NK-92 (cell line): ENCODE measurements around the gene NOL12.
"Not testable (repeated sequence)": the region's sequence is repeated elsewhere in the genome, so short reads cannot be mapped to it uniquely, and the experiment has no call there.

ENCODE experiments used
- DNase-seq: peaks from one replicate; lab custom pipeline; 2025; ENCODE audit not compliant: unreplicated experiment; lab: John Stamatoyannopoulos, UW

The NOL12 gene

GRCh38 chr22:37710675-37711074, 24.5 kb downstream of the NOL12 start:
- no peak for DNase-seq

DNA sequence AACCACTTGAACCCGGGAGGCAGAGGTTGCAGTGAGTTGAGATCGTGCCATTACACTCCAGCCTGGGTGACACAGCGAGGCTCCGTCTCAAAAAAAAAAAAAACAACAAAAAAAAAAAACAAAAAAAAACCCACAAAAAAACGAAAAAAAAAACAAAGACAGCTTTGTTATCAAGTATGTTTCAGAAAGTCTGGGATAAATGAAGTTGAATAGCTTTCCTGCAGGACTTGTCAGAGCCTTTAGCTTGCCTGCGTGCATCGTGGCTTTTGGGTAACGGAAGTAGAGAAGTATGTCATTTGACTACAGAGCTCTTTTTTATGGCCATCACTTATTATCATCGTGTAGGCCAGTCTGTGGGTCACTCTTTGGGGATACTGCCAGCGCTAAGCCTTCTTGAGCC, 25.3 kb downstream of the NOL12 start:
- no peak for DNase-seq

- no peak for DNase-seq
These were observed 27.6 kb downstream of the NOL12 start for GRCh38 chr22:37713761-37714160.

DNA sequence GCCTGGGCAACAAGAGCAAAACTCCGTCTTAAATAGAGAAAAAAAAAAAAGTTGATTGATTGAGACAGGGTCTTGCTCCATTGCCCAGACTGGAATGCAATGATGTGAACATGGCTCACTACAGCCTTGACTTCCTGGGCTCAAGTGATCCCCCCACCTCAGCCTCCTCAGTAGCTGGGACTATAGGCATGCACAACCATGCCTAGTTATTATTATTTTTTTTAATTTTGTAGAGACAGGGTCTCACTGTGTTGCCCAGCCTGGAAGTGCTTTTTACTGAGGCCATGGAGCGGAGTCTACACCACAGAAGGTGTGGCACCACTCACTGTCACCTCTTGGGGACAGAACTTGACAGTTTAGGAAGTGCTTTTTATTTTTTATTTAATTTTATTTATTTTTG, 28.5 kb downstream of the NOL12 start:
- DNase-seq: no peak

DNA sequence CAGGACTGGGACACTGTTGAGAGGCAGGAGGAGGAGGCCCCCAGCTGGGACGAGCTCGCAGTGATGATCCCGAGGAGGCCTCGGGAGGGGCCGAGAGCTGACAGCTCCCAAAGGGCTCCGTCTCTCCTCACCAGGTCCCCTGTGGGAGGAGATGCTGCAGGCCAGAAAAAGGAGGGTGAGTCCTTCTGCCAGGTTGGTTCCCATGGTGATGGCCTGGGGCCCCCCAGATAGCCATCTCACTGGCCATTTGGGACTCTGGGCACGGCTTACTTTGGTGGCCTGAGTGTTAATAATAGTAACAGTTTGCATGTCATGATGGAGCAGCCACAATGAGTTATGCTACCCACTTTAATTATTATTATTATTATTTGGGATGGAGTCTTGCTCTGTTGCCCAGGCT, 29.6 kb downstream of the NOL12 start:
- DNase-seq: no peak

DNA sequence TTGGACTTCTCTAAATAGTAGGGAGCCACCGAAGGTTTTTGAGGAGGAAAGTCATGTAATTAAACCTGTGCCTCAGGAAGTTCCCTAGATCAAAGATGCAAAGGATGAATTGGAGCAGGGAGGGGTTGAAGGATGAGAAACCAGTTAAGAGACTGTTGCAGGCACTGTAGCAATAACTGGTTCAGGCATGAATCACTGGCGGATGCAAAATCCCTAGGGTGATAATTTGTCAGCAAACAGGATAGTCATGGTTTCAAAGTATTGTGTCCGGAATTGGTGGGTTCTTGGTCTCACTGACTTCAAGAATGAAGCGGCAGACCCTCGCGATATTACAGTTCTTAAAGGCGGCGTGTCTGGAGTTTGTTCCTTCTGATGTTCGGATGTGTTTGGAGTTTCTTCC, 30.6 kb downstream of the NOL12 start:
- no peak for DNase-seq

DNA sequence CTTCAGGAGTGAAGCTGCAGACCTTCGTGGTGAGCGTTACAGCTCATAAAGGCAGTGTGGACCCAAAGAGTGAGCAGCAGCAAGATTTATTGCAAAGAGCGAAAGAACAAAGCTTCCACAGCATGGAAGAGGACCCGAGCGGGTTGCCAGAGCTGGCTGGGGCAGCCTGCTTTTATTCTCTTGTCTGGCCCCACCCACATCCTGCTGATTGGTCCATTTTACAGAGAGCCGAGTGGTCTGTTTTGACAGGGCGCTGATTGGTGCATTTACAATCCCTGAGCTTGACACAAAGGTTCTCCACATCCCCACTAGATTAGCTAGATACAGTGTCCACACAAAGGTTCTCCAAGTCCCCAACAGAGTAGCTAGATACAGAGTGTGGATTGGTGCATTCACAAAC, 31.1 kb downstream of the NOL12 start:
- DNase-seq: not testable (repeated sequence)

- DNase-seq: not testable (repeated sequence)
These were observed 31.7 kb downstream of the NOL12 start for GRCh38 chr22:37717746-37718305.

DNA sequence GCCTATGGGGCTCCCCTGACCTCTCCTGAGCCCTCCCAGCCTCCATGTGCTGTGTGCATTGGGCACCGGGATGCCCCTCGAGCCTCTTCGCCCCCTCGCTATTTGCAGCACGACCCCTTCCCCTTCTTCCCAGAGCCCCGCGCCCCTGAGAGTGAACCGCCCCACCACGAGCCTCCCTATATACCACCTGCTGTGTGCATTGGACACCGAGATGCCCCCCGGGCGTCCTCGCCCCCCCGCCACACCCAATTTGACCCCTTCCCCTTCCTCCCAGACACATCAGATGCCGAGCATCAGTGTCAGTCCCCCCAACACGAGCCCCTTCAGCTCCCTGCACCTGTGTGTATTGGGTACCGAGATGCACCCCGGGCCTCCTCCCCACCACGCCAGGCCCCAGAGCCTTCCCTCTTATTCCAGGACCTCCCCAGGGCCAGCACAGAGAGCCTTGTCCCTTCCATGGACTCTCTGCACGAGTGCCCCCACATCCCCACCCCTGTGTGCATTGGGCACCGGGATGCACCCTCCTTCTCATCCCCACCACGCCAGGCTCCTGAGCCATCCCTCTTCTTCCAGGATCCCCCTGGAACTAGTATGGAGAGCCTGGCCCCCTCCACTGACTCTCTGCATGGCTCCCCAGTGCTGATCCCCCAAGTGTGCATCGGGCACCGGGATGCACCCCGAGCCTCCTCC, 39.6 kb downstream of the NOL12 start:
- DNase-seq: no peak

DNA sequence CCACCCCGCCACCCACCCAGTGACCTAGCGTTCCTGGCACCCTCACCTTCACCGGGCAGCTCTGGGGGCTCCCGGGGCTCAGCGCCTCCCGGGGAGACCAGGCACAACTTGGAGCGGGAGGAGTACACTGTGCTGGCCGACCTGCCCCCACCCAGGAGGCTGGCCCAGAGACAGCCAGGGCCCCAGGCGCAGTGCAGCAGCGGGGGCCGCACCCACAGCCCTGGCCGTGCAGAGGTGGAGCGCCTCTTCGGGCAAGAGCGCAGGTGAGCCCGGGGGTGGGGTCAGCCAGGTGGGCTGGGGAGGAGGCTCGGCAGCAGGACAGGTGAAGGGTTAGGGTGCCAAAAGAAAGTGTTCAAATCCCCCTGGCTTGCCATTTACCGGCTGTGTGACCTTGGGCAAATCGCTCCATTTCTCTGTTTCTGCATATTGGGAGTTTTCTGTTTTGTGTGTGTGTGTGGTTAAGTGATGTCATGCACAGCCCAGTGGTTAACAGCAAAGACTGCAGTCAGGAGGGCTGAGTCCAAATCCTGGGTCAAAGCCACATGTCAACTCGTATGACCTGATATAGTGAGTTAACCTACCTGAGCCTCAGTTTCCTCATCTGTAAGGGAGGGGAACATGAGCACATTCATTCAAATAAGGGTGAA, 40.2 kb downstream of the NOL12 start:
- DNase-seq: no peak

DNA sequence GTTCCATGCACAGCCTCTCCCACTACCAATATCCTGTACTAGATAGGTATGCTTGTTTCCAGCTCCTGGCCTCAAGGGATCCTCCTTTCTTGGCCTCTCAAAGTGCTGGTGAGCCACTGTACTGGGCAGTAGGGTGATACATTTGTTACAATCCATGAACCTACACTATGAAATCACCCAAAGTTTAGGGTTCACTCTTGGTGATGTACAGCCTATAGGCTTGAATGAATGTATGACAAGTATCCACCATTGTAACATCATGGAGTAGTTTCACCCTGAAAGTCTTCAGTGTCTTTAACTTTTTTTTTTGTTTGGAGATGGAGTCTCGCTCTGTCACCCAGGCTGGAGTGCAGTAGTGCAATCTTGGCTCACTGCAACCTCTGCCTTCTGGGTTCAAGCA, 42.5 kb downstream of the NOL12 start:
- DNase-seq: no peak

GRCh38 chr22:37731804-37732471, 45.8 kb downstream of the NOL12 start:
- DNase-seq: no peak

DNA sequence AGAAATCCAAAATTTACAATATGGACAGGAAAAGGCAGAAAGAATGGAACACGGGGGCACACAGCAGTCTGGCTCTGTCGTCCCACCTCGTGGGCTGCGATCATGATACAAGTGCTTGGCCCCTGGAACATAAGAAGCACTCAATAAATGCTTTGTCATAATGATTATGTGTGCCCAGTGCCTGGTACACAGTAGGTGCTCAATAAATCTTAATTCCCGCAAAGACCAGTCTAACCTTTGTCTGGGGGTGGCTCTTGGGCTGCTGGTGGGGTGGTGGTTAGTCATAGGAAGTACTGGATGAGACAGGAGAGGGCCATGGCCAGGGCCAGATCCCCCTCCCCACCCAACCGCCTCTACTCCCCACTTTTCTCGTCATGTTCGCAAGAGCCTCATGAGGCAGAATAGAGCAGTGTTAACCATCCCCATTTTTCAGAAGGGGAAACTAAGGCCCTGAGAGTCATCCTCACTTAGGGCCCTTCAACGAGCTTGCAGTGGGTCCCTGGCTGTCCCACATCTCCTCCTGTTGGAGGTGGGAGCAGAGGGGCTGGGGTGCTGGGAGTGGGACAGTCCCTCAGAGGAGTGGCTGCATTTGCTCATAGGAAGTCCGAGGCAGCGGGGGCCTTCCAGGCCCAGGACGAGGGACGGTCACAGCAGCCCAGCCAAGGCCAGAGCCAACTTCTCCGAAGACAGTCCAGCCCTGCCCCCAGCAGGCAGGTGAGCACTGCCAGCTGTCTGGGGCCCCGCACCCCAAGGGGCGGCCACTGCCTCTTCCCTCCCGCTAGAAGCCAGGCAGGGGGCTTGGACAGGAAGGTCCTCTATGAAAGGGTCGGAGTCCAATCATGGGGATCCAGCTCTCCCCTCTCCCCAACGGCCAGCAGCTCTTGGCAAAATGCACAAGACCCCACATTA, 46.8 kb downstream of the NOL12 start:
- DNase-seq: no peak

GRCh38 chr22:37733625-37734401, 47.7 kb downstream of the NOL12 start:
- no peak for DNase-seq

DNA sequence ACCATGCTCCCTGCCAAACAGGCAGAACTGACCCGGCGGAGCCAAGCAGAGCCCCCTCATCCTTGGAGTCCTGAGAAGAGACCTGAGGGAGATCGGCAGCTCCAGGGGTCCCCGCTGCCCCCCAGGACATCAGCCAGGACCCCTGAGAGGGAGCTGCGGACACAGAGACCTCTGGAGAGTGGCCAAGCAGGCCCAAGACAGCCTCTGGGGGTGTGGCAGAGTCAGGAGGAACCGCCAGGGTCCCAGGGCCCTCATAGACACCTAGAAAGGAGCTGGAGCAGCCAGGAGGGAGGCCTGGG, 48.2 kb downstream of the NOL12 start:
- no peak for DNase-seq

GRCh38 chr22:37734964-37735451, 48.9 kb downstream of the NOL12 start:
- DNase-seq: no peak

DNA sequence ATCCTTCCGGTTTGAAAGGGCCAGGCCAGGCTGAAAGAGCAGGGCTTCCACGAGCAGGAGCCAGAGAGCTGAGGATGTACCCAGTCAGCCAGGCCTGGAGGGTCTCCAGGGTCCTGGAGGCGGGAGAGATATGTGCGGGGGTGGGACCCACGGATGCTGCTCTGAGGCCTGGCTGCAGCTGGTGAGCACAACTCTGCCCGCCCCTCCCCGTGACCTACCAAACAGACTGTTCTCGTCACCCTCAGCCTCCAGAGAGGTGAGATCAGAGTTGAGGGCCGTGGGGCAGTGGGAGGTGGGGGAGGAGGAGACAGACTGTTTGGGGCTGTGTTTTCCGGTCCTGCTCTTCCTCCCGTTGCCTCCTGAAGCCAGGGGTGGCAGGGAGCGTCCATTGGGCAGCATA, 52.9 kb downstream of the NOL12 start:
- no peak for DNase-seq

DNA sequence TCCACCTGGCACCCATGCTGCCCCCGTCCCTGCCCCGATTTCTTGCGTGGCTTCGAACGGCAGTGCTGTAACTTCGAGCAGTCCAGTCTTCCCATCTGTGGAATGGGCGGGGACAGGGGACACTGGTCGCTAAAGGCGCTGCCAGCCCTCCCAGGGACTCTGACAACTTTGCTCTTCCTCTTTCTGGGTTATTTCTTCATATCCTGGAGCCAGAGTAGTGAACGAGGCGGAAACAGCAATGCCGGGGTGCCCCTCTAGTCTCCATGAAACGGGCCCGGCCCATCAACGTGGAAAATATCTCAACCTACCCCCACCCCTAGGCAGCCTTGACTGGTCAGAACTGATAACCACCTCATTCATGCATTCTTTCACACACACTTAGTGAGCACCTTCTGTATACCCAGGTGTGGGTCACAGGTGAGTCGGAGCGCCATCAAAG, 53.5 kb downstream of the NOL12 start:
- no peak for DNase-seq

DNA sequence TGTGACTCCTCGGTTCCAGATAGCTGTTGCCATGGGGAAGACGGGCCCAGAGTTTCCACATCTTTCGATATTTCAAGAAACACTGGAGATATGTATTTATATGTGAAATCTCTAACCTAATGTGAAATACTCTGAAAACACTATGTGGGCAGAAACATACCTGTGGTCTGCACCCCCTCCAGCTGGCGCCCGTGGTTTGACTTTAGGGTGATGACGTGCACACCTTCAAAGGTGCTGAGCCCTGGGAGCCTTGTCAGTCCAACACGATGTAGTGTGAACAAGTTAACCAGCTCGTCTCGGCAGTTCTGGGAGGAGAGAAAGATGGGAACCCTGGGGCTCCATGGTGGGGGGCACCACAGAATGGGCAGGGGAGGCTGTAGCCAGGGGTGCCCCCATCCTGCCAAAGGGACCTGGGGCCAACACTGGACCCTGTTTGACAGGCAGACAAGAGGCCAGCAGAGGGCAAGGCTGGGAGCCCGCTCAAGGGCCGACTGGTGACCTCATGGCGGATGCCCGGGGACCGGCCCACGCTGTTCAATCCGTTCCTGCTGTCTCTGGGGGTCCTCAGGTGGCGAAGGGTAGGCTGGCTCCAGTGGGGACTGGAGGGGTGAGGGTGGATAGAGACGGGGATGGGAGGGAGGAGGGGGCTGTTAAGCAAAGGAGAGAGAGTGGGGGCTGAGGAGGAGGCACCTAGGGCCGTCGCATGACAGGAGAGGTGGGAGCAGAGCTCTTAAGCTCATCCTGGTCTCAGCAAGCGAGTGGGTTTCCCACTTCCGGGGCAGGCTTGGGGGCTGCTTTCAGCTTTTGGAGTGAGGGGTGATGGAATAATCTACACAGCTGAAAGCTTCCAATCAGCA, 54.5 kb downstream of the NOL12 start:
- no peak for DNase-seq
